ENCODE data around the gene PCDH15. TPM values are rescaled to one million over a fixed set of nuclear protein-coding genes. Genes with fewer than 3 reads are reported as not detected.

The PCDH15 gene
- total and polyA plus RNA-seq, 4 donors = 0.03 to 16.9 (median 0.88) TPM

DNA sequence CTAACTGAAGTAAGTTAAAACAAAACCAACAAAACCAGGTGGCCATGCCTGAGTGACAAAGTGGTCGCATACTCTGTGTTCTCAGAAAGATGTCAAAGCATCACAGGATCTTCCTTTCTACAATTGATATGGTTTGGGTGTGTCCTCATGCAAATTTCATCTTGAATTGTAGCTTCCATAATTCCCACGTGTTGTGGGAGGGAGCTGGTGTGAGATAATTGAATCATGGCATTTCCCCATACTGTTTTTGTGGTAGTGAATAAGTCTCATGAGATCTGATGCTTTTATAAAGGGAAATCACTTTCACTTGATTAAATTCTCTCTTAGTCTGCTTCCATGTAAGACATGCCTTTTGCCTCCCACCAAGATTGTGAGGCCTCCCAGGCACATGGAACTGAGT, 465.7 kb downstream of the PCDH15 start:
- peaks cover 0 to 3% (median 0%) of the 10 kb centered on the region in 5 donors for H3K4me1 ChIP-seq (ENCODE audit: control insufficient read depth in 5 of 5, insufficient read depth in 5 of 5, low read length in 5 of 5)
- DNase-seq = no peak
- no peaks in the 10 kb centered on the region for H3K27me3 ChIP-seq (ENCODE audit: control insufficient read depth in 3 of 3, insufficient read depth in 3 of 3, low read length in 2 of 3)
- H3K36me3 ChIP-seq (ENCODE audit: control insufficient read depth in 4 of 4, insufficient read depth in 4 of 4, low read length in 4 of 4) = no peaks in the 10 kb centered on the region
- TF ChIP-seq, protein P1, sequence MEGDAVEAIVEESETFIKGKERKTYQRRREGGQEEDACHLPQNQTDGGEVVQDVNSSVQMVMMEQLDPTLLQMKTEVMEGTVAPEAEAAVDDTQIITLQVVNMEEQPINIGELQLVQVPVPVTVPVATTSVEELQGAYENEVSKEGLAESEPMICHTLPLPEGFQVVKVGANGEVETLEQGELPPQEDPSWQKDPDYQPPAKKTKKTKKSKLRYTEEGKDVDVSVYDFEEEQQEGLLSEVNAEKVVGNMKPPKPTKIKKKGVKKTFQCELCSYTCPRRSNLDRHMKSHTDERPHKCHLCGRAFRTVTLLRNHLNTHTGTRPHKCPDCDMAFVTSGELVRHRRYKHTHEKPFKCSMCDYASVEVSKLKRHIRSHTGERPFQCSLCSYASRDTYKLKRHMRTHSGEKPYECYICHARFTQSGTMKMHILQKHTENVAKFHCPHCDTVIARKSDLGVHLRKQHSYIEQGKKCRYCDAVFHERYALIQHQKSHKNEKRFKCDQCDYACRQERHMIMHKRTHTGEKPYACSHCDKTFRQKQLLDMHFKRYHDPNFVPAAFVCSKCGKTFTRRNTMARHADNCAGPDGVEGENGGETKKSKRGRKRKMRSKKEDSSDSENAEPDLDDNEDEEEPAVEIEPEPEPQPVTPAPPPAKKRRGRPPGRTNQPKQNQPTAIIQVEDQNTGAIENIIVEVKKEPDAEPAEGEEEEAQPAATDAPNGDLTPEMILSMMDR (IDR thresholded peaks at IDR 0.05; ENCODE audit: control extremely low read depth, extremely low read depth) = no peak
- H3K9ac ChIP-seq (ENCODE audit: insufficient read depth in 1 of 2, low read length in 2 of 2) = no peak overlapping the region
- no peaks in the 10 kb centered on the region for H3K9me3 ChIP-seq (ENCODE audit: control insufficient read depth in 4 of 4, insufficient read depth in 3 of 4, low read length in 3 of 4)
- H3K27ac ChIP-seq (ENCODE audit: low read depth in 1 of 2, low read length in 1 of 2) = no peak overlapping the region
- WGBS, 2 donors = 73 to 82% methylated on average over 2 of the region's 2 CpGs
- H3K4me3 ChIP-seq = no peak overlapping the region
- ATAC-seq (ENCODE audit: insufficient read depth, low FRiP score) = no peak

DNA sequence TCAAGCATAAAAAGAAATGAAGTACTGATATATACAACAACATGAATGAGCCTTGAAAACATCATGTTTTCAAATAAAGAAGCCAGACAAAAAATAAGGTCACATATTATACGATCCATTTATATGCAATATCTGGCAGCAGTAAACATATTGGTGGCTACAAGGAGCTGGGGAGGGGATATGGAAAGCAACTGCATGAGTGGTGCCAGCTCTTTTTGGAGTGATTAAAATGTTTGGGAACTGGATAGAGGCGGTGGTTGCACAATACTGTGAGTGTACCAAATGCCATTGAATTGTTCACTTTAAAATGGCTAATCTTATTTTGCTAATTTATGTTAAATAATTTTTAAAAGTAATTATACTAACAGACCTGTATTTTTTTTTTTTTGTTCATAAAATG, 481.7 kb downstream of the PCDH15 start:
- ATAC-seq (ENCODE audit: insufficient read depth, low FRiP score) (no peak), DNase-seq (peak in 2 of 3 donors; percentile 54 to 61)
- no peak overlapping the region for H3K9ac ChIP-seq (ENCODE audit: insufficient read depth in 1 of 2, low read length in 2 of 2)
- TF ChIP-seq, protein P1 (IDR thresholded peaks at IDR 0.05; ENCODE audit: control extremely low read depth, extremely low read depth) = no peak
- H3K36me3 ChIP-seq (ENCODE audit: control insufficient read depth in 4 of 4, insufficient read depth in 4 of 4, low read length in 4 of 4) = no peaks in the 10 kb centered on the region
- H3K27me3 ChIP-seq (ENCODE audit: control insufficient read depth in 3 of 3, insufficient read depth in 3 of 3, low read length in 2 of 3) = no peaks in the 10 kb centered on the region
- 75 to 80% methylated on average over 2 of the region's 2 CpGs for WGBS, 2 donors
- no peak overlapping the region for H3K27ac ChIP-seq (ENCODE audit: low read depth in 1 of 2, low read length in 1 of 2)
- no peak overlapping the region for H3K4me3 ChIP-seq
- H3K9me3 ChIP-seq (ENCODE audit: control insufficient read depth in 4 of 4, insufficient read depth in 3 of 4, low read length in 3 of 4) = no peaks in the 10 kb centered on the region
- no peaks in the 10 kb centered on the region for H3K4me1 ChIP-seq (ENCODE audit: control insufficient read depth in 5 of 5, insufficient read depth in 5 of 5, low read length in 5 of 5)

DNA sequence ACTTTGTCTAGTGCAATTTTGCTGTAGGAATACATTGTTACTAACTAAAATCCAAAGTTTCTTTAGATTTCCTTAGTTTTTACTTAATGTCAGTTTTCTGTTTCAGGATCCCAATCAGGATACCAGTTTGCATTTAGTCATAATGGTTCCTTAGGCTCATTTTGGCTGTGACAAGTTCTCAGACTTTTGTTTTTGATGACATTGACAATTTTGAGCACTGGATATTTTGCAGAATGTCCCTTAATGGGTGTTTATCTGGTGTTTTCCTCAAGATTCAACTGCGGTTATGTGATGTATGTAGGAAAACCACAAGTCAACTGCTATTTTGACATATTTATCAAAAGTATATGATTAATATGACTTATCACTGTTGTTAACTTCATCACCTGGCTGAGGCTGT, 482.6 kb downstream of the PCDH15 start:
- no peak for DNase-seq
- ATAC-seq (ENCODE audit: insufficient read depth, low FRiP score) = no peak
- TF ChIP-seq, protein P1 (IDR thresholded peaks at IDR 0.05; ENCODE audit: control extremely low read depth, extremely low read depth) = no peak
- no peak overlapping the region for H3K4me3 ChIP-seq
- H3K36me3 ChIP-seq (ENCODE audit: control insufficient read depth in 4 of 4, insufficient read depth in 4 of 4, low read length in 4 of 4) = no peaks in the 10 kb centered on the region
- H3K9me3 ChIP-seq (ENCODE audit: control insufficient read depth in 4 of 4, insufficient read depth in 3 of 4, low read length in 3 of 4) = no peaks in the 10 kb centered on the region
- 62 to 69% methylated on average over 1 of the region's 1 CpG for WGBS, 2 donors
- H3K9ac ChIP-seq (ENCODE audit: insufficient read depth in 1 of 2, low read length in 2 of 2) = no peak overlapping the region
- no peak overlapping the region for H3K27ac ChIP-seq (ENCODE audit: low read depth in 1 of 2, low read length in 1 of 2)
- H3K4me1 ChIP-seq (ENCODE audit: control insufficient read depth in 5 of 5, insufficient read depth in 5 of 5, low read length in 5 of 5) = no peaks in the 10 kb centered on the region
- H3K27me3 ChIP-seq (ENCODE audit: control insufficient read depth in 3 of 3, insufficient read depth in 3 of 3, low read length in 2 of 3) = no peaks in the 10 kb centered on the region

DNA sequence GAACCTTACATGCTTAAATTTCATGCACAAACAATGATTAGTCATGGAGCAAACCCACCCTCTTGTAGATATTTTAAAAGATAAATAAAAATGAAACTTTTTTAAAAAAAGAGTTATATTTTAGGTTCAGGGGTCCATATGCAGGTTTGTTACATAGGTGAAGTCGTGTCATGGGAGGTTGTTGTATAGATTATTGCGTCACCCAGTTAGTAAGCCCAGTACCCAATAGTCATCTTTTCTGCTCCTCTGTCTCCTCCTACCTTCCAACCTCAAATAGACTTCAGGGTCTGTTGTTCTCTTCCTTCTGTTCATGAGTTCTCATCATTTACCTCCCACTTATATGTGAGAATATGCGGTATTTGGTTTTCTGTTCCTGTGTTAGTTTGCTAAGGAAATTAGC, 486.6 kb downstream of the PCDH15 start:
- WGBS, 2 donors = 91 to 98% methylated on average over 3 of the region's 3 CpGs
- Histone ChIP-seq H3K27ac (ENCODE audit: low read depth in 1 of 2, low read length in 1 of 2) (no peak overlapping the region), H3K4me3 (no peak overlapping the region), H3K9ac (ENCODE audit: insufficient read depth in 1 of 2, low read length in 2 of 2) (no peak overlapping the region), H3K9me3 (ENCODE audit: control insufficient read depth in 4 of 4, insufficient read depth in 3 of 4, low read length in 3 of 4) (no peaks in the 10 kb centered on the region), H3K27me3 (ENCODE audit: control insufficient read depth in 3 of 3, insufficient read depth in 3 of 3, low read length in 2 of 3) (no peaks in the 10 kb centered on the region), H3K4me1 (ENCODE audit: control insufficient read depth in 5 of 5, insufficient read depth in 5 of 5, low read length in 5 of 5) (no peaks in the 10 kb centered on the region), H3K36me3 (ENCODE audit: control insufficient read depth in 4 of 4, insufficient read depth in 4 of 4, low read length in 4 of 4) (no peaks in the 10 kb centered on the region)
- no peak for DNase-seq
- TF ChIP-seq, protein P1 (IDR thresholded peaks at IDR 0.05; ENCODE audit: control extremely low read depth, extremely low read depth) = no peak
- ATAC-seq (ENCODE audit: insufficient read depth, low FRiP score) = no peak

Data from lung (tissue), 12 donors.